Adrenal gland (tissue), 5 donors: Measurements from ENCODE around the gene UBE2E3.

ENCODE experiments used
- CTCF ChIP-seq, 6 experiments: fragments of 450-650 bp in 4 of 6; fragments of 200-600 bp in 2 of 6; sonication (generic) in 1 of 6; IDR thresholded peaks; 1 replicate in 5 of 6; 2 replicates in 1 of 6; pipeline versions ENCODE4 v1.5.1 to v1.8.0; 2016 to 2021; ENCODE audit warnings: antibody characterized with exemption in 6 of 6, mild to moderate bottlenecking in 2 of 6, moderate library complexity in 1 of 6
- POLR2A ChIP-seq, 2 donors: fragments of 450-650 bp; IDR thresholded peaks; one replicate each; pipeline ENCODE4 v1.6.1; 2017; ENCODE audit warnings: antibody characterized with exemption in 2 of 2, mild to moderate bottlenecking in 2 of 2, moderate library complexity in 1 of 2
- donor health status: DM: no; HTN: no; CAD: no.

- no peak for TF ChIP-seq CTCF (IDR thresholded peaks at IDR 0.05)
- no peak for TF ChIP-seq POLR2A (IDR thresholded peaks at IDR 0.05)
Measured at GRCh38 chr2:181036445-181036844, 56.0 kb downstream of the UBE2E3 start.
